IPS-18a (cell line): ENCODE data around the gene APLF.
"Not testable (repeated sequence)": the region's sequence is repeated elsewhere in the genome, so short reads cannot be mapped to it uniquely, and the experiment has no call there.

Experiments used
- H3K27ac ChIP-seq: one replicate; pipeline ENCODE4 v1.5.1; 2013; ENCODE audit warnings: low read length
- H3K27me3 ChIP-seq: one replicate; pipeline ENCODE4 v1.6.1; 2013; ENCODE audit warnings: mild to moderate bottlenecking, low read length; ENCODE audit not compliant: control insufficient read depth, insufficient read depth
- H3K36me3 ChIP-seq: one replicate; pipeline ENCODE4 v1.6.1; 2013; ENCODE audit warnings: low read depth, low read length; ENCODE audit not compliant: control insufficient read depth
- H3K4me1 ChIP-seq: one replicate; pipeline ENCODE4 v1.6.1; 2013; ENCODE audit warnings: low read depth, low read length; ENCODE audit not compliant: control insufficient read depth
- H3K4me3 ChIP-seq: one replicate; pipeline ENCODE4 v1.5.1; 2013; ENCODE audit warnings: low read length
- H3K9ac ChIP-seq: one replicate; pipeline ENCODE4 v1.6.1; 2013; ENCODE audit warnings: mild to moderate bottlenecking, low read length, moderate library complexity
- H3K9me3 ChIP-seq: one replicate; pipeline ENCODE4 v1.6.1; 2013; ENCODE audit warnings: low read depth, low read length; ENCODE audit not compliant: control insufficient read depth

APLF gene

DNA sequence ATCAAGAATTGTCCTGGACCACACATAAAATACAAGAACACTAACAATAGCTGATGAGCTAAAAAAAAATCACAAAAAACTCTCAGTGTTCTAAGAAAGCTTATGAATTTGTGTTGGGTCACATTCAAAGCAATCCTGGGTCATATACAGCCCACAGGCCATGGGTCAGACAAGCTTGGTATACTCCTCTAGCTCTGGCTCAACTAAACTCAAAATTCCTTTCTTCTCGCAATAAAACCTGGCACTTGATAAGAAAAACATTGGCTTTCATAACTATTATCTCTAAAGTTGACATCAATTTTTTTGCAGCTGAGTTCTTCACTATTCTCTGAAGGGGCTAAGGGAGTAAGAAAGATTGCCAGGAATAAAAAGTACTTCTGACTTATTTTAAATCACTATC is 38.6 kb upstream of the APLF start:
- Histone ChIP-seq H3K27ac (no peak overlapping the region), H3K36me3 (no peaks in the 10 kb centered on the region), H3K4me1 (no peaks in the 10 kb centered on the region), H3K9me3 (no peaks in the 10 kb centered on the region), H3K27me3 (no peaks in the 10 kb centered on the region), H3K4me3 (no peak overlapping the region), H3K9ac (no peak overlapping the region)

DNA sequence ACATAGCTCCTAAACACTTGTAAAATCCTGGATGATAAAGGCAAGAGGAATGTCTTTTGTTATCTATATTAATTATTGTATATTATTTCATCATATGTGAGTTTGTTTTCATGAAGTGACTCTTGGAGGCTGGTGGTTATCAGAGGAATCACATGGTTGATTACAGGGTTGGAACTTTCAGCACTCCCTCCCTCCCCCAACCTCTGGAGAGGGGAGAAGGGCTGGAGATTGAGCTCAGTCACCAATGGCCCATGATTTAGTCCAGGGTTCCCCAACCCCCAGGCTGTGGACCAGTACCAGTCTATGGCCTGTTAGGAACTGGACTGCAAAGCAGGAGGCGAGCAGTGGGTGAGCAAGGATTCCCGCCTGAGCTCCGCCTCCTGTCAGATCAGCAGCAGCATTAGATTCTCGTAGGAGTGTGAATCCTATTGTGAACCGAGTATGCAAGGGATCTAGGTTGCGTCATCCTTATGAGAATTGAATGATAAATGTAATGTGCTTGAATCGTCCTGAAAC is 38.0 kb upstream of the APLF start:
- no peaks in the 10 kb centered on the region for H3K9me3 ChIP-seq
- H3K9ac ChIP-seq = no peak overlapping the region
- no peak overlapping the region for H3K4me3 ChIP-seq
- no peaks in the 10 kb centered on the region for H3K27me3 ChIP-seq
- H3K36me3 ChIP-seq = no peaks in the 10 kb centered on the region
- H3K4me1 ChIP-seq = no peaks in the 10 kb centered on the region
- H3K27ac ChIP-seq = no peak overlapping the region

DNA sequence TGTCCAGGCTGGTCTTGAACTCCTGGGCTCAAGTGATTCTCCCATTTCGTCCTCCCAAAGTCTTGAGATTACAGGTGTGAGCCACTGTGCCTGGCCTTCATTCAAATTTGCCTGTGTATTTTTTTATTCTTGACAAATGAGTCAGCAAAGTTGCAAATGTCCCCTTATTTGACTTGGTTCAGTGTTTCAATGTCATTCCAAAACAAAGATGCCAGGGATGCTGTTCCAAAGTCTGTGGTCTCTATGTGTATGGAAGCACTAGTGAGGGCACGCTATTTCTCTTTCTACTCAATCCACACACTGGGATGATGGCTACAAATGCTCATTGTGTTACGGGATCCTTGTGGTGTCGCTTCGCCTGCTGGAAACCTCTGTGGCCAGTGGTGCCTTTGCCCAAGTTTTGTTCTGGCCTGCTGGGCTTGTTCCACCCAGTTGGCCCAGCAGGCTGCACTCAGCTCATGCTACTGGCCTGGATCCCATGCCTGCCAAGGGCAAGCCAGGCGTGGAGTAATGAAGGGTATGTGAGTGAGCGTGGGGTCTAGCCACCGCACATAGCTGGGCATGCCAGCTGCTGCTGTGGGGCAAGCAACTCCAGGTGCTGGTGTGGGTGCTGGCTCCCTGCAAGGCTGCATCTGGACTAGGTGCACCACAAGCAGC is 35.9 kb upstream of the APLF start:
- Histone ChIP-seq H3K9me3 (no peaks in the 10 kb centered on the region), H3K36me3 (no peaks in the 10 kb centered on the region), H3K4me3 (no peak overlapping the region), H3K4me1 (no peaks in the 10 kb centered on the region), H3K9ac (no peak overlapping the region), H3K27ac (no peak overlapping the region), H3K27me3 (no peaks in the 10 kb centered on the region)

DNA sequence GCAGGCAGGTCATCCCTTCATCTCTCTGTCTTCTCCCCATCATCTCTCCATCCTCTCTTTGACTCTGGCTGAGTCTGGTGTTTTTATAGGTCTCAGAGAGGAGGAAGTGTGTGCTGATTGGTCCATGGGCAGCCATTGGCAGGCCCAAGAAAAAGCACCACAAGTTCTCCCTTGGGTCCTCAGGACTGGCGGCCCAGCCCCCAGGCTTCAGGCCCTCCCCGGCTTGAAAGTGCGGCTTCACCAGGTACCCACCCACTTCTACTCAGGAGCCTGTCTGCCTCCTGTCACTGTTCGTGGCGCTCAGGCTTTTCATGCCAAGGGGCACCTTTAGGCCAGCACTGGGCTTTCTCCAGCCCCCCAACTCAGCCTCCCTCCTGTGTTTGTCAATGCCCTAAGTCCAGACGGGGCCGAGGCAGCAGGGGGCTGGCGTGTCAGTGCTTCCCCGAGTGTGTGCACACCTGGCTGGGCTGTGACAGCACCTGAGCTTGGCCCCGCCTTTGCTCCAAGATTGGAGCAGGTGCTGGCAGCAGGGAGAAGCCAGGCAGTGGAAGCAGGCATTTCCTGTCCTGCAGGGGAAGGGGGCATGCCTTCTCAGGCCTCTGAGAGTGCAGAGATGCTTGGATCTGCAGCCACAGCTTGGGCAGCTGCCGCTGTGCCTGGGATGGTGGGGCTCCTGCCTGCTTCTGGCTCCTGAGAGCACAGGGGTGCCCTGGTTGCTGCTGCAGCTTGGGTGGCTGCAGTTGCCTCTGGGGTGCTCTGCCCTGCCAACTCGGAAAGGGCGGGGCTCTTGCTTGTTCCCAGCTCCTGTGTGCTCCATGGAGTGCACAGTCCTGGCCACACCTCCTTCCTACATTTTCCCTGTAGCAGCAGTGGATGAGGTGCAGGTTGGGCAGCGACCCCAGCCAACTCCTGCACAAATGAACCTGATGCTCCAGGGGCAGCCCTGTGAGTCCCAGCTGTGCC is 34.4 kb upstream of the APLF start:
- no peak overlapping the region for H3K27ac ChIP-seq
- H3K4me3 ChIP-seq = no peak overlapping the region
- H3K9ac ChIP-seq = no peak overlapping the region
- H3K27me3 ChIP-seq = no peaks in the 10 kb centered on the region
- no peaks in the 10 kb centered on the region for H3K36me3 ChIP-seq
- H3K9me3 ChIP-seq = no peaks in the 10 kb centered on the region
- H3K4me1 ChIP-seq = no peaks in the 10 kb centered on the region

DNA sequence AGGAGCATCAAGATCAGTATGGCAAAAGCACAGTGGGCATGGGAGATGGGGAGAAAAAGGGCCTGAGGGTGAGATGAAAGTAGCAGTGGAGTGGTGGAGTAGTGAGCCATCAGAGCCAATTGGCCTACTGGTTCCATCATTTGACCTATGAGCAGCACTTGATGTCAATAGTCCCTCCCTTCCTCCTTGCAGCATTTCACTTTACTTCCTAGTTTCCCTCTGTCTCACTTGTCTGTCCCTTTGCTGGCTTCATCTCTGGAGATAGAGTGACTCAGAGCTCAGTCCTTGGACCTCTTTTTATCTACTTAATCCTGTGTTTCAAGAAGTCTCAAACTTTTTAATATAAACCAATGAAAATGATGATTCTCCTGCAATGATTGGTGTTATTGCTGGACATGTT is 32.4 kb upstream of the APLF start:
- no peaks in the 10 kb centered on the region for H3K36me3 ChIP-seq
- no peak overlapping the region for H3K4me3 ChIP-seq
- no peaks in the 10 kb centered on the region for H3K4me1 ChIP-seq
- H3K27ac ChIP-seq = no peak overlapping the region
- H3K9ac ChIP-seq = no peak overlapping the region
- H3K9me3 ChIP-seq = no peaks in the 10 kb centered on the region
- no peaks in the 10 kb centered on the region for H3K27me3 ChIP-seq

DNA sequence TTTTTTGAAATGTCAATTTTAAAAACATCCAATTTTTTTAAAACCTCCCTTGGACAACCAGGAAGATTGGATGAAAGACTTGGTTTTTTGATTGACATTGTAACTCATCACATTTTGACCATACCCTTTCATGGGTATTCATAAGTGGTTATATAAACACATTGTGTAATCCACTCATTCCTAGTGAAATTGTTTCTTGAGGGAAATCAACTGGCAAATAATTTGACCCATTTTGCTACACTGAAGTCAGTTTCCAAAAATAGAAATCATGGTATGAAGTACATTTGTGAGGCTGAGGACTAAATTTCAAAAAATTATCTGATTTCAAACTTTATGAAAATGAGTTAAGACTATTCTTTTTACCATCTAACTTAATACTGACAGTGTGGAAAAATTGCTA is 31.8 kb upstream of the APLF start:
- no peak overlapping the region for H3K4me3 ChIP-seq
- H3K9ac ChIP-seq = no peak overlapping the region
- no peak overlapping the region for H3K27ac ChIP-seq
- no peaks in the 10 kb centered on the region for H3K9me3 ChIP-seq
- no peaks in the 10 kb centered on the region for H3K36me3 ChIP-seq
- no peaks in the 10 kb centered on the region for H3K27me3 ChIP-seq
- no peaks in the 10 kb centered on the region for H3K4me1 ChIP-seq

DNA sequence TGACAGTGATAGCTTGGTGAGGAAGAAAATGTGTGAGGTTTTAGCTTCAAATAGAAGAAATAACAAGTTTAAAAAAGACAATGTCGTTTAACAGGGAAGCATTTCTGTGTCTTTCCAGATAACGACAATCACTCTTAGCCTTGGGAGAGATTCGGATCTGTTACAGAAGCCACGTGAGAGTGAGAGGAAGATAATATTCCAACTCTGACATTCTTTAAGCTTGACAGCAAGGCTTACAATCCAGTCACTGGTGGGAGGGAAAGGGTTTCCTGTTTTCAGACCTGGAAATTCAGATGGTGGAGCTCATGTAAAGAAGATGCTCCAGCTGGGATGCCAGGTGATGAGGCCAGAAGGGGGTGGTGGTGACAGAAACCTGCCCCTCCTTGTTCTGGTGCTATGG is 31.1 kb upstream of the APLF start:
- no peak overlapping the region for H3K27ac ChIP-seq
- no peak overlapping the region for H3K9ac ChIP-seq

DNA sequence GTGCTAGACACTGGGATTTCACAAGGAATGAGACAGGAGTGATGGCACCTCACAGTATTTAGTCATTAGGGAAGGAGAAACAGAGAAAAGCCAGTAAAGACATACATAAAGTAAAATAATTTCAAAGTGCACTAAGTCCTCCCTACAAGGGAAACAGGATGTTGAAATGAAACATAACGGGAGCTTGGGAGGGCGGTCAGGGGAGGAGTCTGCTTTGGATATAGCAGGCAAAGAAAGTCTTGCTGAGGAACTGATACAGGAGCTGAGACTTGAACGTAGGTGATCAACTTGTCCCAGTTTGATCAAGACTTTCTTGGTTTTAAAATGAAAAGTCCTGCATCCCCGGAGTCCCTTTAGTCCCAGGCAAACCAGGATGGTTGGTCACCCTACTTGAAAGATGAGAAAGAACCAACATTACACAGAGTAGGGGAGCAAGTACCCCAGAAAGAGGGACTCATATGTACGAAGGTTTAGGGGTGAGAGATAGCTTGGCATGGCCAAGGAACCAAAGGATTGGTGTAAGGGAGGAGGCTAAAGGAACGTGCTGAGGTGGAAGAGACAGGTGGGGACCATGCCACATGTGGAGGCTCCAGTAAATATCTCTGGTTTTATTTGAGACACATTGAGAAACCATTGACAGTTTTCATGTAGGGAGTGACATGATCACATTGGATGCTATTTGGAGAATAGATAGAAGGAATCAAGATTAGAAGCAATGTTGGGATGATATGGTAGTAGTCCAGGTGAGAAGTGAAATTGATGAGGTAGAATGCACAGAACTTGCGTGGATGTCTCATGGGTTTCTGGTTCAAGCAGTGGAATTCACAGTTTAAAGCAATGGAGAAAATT is 28.7 kb upstream of the APLF start:
- Histone ChIP-seq H3K9me3 (no peaks in the 10 kb centered on the region), H3K9ac (no peak overlapping the region), H3K36me3 (no peaks in the 10 kb centered on the region), H3K4me3 (no peak overlapping the region), H3K27ac (no peak overlapping the region), H3K27me3 (no peaks in the 10 kb centered on the region), H3K4me1 (no peaks in the 10 kb centered on the region)

More for the DNA sequence above, 31.1 kb upstream of the APLF start:
- Histone ChIP-seq H3K36me3 (no peaks in the 10 kb centered on the region), H3K27me3 (no peaks in the 10 kb centered on the region), H3K4me3 (no peak overlapping the region), H3K4me1 (no peaks in the 10 kb centered on the region), H3K9me3 (no peaks in the 10 kb centered on the region)

DNA sequence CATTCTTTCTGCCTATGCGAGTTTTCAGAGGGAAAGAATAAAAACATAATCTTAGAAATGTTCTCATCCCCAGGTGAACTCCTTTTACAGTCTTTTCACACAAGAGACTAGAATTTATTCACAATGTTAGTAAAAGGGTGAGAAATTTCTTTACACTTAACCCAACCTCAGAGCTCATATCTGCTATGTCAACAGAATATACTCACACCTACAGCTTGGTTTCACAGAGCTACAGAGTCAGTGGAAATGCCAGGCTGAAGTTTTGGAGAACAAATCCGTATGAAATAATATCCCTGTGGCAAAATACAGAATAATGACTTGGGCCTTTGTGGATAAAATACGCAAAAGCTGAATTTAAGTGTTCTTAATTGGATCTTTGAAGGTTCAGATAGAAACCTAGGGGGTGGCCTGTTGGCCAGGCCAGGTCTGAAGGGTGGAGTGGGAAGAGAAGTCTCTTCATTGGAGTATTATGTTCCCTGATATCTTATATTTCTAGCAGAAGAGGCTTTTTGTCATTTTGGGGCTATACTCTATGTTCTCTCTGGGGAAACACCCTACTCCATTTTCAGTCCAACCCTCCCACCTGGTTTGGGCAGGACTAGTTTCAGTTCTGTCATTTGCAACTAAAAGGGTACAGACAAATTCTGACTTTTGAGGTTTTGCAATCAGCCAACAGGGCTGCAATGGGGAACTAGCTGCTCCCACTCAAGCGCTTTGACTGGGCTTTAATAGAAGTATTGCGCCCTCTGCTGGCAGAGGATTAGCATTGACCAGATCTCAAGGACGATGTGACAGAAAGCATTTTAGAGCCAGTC is 26.0 kb upstream of the APLF start:
- no peaks in the 10 kb centered on the region for H3K4me1 ChIP-seq
- H3K4me3 ChIP-seq = no peak overlapping the region
- no peaks in the 10 kb centered on the region for H3K36me3 ChIP-seq
- H3K27me3 ChIP-seq = no peaks in the 10 kb centered on the region
- H3K9me3 ChIP-seq = no peaks in the 10 kb centered on the region
- H3K27ac ChIP-seq = no peak overlapping the region
- H3K9ac ChIP-seq = no peak overlapping the region

DNA sequence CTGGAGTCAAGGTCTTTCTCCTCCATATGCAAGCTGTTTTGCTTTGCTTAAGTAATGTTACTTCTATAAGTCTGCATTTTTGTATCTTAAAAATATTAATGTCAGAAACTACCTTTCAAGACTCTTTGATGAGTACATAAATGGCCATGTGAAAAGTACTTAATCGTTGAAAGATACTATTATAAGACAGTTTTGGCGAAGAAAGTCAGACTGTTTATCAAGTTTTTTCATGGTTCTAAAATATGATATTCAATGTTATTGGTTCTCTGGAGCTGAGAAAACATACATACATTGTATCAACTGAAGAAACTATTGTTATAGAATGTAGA is 25.4 kb upstream of the APLF start:
- Histone ChIP-seq H3K36me3 (no peaks in the 10 kb centered on the region), H3K27ac (no peak overlapping the region), H3K4me1 (no peaks in the 10 kb centered on the region), H3K9me3 (no peaks in the 10 kb centered on the region), H3K27me3 (no peaks in the 10 kb centered on the region), H3K4me3 (no peak overlapping the region), H3K9ac (no peak overlapping the region)

DNA sequence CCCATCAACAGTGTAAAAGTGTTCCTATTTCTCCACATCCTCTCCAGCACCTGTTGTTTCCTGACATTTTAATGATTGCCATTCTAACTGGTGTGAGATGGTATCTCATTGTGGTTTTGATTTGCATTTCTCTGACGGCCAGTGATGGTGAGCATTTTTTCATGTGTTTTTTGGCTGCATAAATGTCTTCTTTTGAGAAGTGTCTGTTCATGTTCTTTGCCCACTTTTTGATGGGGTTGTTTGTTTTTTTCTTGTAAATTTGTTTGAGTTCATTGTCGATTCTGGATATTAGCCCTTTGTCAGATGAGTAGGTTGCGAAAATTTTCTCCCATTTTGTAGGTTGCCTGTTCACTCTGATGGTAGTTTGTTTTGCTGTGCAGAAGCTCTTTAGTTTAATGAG is 21.0 kb upstream of the APLF start:
- H3K9ac ChIP-seq, H3K9me3 ChIP-seq, H3K27ac ChIP-seq, H3K4me3 ChIP-seq, H3K36me3 ChIP-seq, H3K4me1 ChIP-seq, H3K27me3 ChIP-seq: not testable (repeated sequence)
